WTC11 (cell line): ENCODE results near the gene ZNF581.

Experiments used
- JUN ChIP-seq: sonication (generic); formaldehyde crosslinking; IDR thresholded peaks from 2 replicates; pipeline ENCODE4 v1.8.0; 2023; ENCODE audit warnings: mild to moderate bottlenecking, missing genetic modification reagents
- SP1 ChIP-seq: sonication (generic); formaldehyde crosslinking; conservative IDR thresholded peaks from 2 replicates; pipeline ENCODE4 v1.8.1; 2022; ENCODE audit warnings: missing genetic modification reagents
- TCF7 ChIP-seq: sonication (generic); formaldehyde crosslinking; IDR thresholded peaks from 2 replicates; pipeline ENCODE4 v1.8.0; 2022; ENCODE audit warnings: mild to moderate bottlenecking, low read depth, missing genetic modification reagents, moderate library complexity
- ZBTB21 ChIP-seq: sonication (generic); formaldehyde crosslinking; IDR thresholded peaks from 2 replicates; pipeline ENCODE4 v1.8.1; 2023; ENCODE audit warnings: mild to moderate bottlenecking, missing genetic modification reagents, borderline replicate concordance
- TF ChIP-seq, protein P1 (sequence below): fragments of 200-600 bp; IDR thresholded peaks from 2 replicates; pipeline ENCODE4 v1.8.0; 2022; ENCODE audit warnings: antibody characterized with exemption

DNA sequence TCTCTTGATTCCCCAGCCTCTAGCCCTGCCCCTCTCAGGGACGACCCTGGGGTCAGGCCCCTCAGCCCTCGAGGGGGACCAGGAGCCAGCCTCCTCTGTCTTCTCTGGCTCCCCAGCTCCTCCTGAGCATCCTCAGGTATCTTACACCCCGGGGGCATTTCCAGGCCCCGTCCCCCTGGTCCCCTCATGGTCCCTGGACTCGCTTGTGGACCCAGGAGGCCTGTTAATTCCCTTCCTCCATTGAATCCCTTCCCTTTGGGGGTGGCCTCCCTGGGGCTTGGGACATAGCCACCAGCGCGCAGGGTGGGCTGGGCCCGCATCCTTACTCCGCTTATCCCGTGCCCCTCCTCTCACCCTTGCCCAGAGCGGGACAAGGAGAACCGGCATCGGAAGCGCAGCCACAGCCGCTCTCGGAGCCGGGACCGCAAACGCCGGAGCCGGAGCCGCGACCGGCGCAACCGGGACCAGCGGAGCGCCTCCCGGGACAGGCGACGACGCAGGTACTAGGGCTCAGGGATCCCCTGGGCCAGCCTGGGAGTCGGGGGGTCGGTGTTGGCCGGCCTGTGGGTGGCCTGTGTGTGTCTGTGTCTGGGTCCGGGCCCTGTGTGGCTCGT is 15.5 kb downstream of the ZNF581 start:
- TF ChIP-seq TCF7 (CRISPR knock-in tag), result no peak
- TF ChIP-seq, protein P1, sequence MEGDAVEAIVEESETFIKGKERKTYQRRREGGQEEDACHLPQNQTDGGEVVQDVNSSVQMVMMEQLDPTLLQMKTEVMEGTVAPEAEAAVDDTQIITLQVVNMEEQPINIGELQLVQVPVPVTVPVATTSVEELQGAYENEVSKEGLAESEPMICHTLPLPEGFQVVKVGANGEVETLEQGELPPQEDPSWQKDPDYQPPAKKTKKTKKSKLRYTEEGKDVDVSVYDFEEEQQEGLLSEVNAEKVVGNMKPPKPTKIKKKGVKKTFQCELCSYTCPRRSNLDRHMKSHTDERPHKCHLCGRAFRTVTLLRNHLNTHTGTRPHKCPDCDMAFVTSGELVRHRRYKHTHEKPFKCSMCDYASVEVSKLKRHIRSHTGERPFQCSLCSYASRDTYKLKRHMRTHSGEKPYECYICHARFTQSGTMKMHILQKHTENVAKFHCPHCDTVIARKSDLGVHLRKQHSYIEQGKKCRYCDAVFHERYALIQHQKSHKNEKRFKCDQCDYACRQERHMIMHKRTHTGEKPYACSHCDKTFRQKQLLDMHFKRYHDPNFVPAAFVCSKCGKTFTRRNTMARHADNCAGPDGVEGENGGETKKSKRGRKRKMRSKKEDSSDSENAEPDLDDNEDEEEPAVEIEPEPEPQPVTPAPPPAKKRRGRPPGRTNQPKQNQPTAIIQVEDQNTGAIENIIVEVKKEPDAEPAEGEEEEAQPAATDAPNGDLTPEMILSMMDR, result no peak
- no peak for TF ChIP-seq SP1 (CRISPR knock-in tag)
- TF ChIP-seq JUN (CRISPR knock-in tag), result no peak
- TF ChIP-seq ZBTB21 (CRISPR knock-in tag), result no peak
